Choroid plexus epithelial cell (primary cell): ENCODE data around the gene TMEM186.
A peak's percentile ranks its signal among the peaks of the same experiment; 100 is the strongest.

Experiments used
- DNase-seq: peaks from one replicate; pipeline ENCODE4 v3.0.0-alpha.2; 2010; ENCODE audit warnings: low read depth
- H3K4me3 ChIP-seq: 2 replicates; pipeline ENCODE4 v1.5.1; 2011; ENCODE audit warnings: low read depth, mild to moderate bottlenecking, control low read depth, low read length, moderate library complexity
- TF ChIP-seq, protein P1 (sequence below): conservative IDR thresholded peaks from 2 replicates; pipeline ENCODE4 v1.5.1; 2011; ENCODE audit warnings: low read depth, mild to moderate bottlenecking, control low read depth, inconsistent platforms, low read length, moderate library complexity

Gene TMEM186

DNA sequence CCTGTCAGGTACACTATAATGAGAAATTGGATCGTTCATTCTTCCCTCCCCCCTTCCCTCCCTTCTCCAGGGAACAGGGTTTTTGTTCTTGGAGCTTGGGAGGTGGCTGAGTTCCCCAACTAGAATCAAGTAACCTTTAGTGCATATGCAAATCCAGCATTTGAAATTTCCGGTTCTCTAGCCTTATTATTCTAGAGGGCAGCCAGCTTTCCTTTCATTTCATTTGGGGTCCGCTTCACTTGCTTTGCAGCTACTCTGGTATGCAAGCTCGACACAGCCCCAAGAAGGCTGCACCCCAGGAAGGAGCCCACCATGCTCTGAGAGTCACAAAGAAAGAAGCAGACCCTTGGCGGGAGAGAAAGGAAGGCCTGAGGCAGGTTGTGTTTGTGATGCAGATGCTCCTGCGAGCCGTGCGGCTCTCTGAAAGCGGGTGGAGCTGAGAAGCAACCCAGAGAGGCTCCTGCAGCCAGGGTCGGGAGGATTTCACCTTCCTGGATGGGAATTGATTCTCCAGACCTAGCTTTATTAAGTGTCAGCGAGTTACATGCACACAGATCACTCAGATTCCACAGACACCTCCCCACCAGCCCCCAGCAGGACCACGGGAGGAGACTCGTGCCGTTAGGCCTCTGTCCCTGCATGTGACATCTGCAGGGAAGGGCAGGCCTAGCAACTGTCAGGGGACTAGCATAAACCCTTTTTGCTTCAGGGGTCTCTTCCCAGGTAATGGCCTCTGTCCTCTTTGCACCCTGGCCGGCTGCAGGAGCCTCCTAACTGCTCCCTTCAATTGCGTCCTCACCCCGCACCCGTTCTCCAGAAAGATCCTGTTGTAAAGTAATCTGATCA lies 34.7 kb upstream of the TMEM186 start:
- no peak overlapping the region for H3K4me3 ChIP-seq
- no peak for DNase-seq
- TF ChIP-seq, protein P1, sequence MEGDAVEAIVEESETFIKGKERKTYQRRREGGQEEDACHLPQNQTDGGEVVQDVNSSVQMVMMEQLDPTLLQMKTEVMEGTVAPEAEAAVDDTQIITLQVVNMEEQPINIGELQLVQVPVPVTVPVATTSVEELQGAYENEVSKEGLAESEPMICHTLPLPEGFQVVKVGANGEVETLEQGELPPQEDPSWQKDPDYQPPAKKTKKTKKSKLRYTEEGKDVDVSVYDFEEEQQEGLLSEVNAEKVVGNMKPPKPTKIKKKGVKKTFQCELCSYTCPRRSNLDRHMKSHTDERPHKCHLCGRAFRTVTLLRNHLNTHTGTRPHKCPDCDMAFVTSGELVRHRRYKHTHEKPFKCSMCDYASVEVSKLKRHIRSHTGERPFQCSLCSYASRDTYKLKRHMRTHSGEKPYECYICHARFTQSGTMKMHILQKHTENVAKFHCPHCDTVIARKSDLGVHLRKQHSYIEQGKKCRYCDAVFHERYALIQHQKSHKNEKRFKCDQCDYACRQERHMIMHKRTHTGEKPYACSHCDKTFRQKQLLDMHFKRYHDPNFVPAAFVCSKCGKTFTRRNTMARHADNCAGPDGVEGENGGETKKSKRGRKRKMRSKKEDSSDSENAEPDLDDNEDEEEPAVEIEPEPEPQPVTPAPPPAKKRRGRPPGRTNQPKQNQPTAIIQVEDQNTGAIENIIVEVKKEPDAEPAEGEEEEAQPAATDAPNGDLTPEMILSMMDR: no peak

DNA sequence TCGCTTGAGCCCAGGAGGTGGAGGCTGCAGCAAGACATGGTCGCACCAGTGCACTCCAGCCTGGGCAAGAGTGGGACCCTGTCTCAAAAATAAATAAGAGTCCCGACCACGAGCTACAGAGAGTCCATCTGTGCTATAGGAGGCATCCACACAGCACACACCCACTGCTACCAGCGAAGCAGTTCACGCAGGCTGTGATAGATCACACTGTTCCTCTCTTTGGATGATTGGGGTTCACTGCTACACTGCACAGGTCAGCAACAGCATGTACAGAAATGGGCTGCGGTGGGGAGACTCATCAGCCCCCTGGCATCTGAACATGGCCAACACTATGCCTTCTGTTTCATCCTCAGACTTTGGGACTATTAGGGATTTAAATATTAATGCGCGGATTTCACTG lies 34.0 kb upstream of the TMEM186 start:
- DNase-seq: no peak
- TF ChIP-seq, protein P1: no peak
- H3K4me3 ChIP-seq: no peak overlapping the region

DNA sequence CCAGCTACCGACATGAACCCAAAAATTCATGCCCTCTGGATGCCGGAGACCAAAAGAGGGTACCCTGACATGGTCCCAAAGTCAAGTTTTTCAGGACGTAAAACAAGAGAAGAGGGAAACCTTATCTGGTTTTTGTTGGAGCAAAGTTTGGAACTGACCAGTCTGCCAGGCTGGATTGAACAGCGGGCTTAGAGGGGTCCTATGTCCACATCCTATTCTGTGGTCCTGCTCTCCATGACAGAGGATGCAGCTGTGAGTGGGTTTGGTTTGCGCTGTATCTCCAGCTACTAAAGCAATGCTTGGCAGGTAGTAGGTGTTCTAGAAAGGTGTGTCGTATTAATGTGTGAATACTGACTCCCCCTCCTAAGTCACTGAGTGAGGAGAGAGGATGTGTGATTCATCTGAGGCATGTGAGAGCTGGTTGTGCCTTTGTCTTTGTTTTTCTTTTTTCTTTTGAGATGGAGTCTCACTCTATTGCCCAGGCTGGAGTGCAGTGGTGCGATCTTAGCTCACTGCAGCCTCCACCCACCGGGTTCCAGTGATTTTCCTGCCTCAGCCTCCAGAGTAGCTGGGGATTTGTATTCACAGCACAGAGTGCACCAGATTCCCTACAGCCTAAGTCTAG lies 31.2 kb upstream of the TMEM186 start:
- DNase-seq: peak; percentile 44
- TF ChIP-seq, protein P1: no peak
- no peak overlapping the region for H3K4me3 ChIP-seq

- no peak for DNase-seq
- TF ChIP-seq, protein P1: no peak
- no peak overlapping the region for H3K4me3 ChIP-seq
Measured at GRCh38 chr16:8826278-8826879, 28.9 kb upstream of the TMEM186 start.

- no peak for DNase-seq
- TF ChIP-seq, protein P1: no peak
- no peak overlapping the region for H3K4me3 ChIP-seq
Measured at GRCh38 chr16:8822403-8822802, 25.0 kb upstream of the TMEM186 start.

GRCh38 chr16:8819411-8820034 lies 22.1 kb upstream of the TMEM186 start:
- no peak overlapping the region for H3K4me3 ChIP-seq
- no peak for DNase-seq
- TF ChIP-seq, protein P1: no peak
